ENCODE data around the gene RBBP4. TPM values are rescaled to one million over a fixed set of nuclear protein-coding genes. Genes with fewer than 3 reads are reported as not detected.

The RBBP4 gene
- total RNA-seq, 2 donors from 2014 or later = 122 to 183 TPM

DNA sequence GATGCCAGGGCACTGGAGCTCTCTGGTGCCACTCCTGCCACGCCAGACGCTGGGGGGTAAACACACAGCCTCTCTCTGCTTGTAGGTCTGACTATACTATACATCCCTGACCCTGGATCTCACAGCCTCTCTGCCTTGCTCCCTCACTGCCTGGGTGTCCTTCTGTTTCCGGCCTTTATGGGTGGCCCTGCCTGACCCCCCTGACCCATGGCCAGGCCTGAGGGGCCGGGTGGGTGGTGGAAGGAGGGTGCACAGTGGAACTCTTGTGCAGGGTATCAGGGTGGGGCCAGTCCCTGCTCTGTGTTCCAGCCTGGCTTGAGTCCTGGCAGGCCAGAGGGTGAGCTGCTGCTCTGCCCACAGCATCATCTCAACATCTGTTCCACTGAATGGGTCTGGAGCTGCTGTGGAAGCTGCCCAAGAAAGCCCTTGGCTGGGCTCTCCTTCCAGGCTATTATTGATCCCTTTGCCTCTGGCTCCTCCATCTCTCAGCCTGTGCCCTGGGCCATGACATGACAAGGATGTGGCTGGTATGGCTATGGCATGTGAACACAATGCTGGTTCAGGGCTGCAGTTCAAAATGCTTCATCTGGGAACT lies 68.8 kb downstream of the RBBP4 start:
- Histone ChIP-seq H3K27me3 (replicated peaks; ENCODE audit: insufficient read depth) (no peaks in the 10 kb centered on the region), H3K9me3 (no peaks in the 10 kb centered on the region)
- 91% methylated on average over 4 of the region's 4 CpGs for WGBS

GRCh38 chr1:32724678-32725614 lies 73.9 kb downstream of the RBBP4 start:
- no peaks in the 10 kb centered on the region for H3K9me3 ChIP-seq
- 66% methylated on average over 14 of the region's 14 CpGs for WGBS
- no peaks in the 10 kb centered on the region for H3K36me3 ChIP-seq
- no peaks in the 10 kb centered on the region for H3K4me1 ChIP-seq (replicated peaks)
- H3K27ac ChIP-seq = no peak overlapping the region
- H3K4me3 ChIP-seq = no peak overlapping the region
- H3K27me3 ChIP-seq (replicated peaks; ENCODE audit: insufficient read depth) = no peaks in the 10 kb centered on the region
- intact Hi-C loops (cut with DNase I) = no loop called here
- no peak for DNase-seq (ENCODE audit: low spot score)
- no peak for TF ChIP-seq POLR2AphosphoS5 (IDR thresholded peaks at IDR 0.05)
- TF ChIP-seq POLR2A (IDR thresholded peaks at IDR 0.05) = no peak
- TF ChIP-seq, protein P1, sequence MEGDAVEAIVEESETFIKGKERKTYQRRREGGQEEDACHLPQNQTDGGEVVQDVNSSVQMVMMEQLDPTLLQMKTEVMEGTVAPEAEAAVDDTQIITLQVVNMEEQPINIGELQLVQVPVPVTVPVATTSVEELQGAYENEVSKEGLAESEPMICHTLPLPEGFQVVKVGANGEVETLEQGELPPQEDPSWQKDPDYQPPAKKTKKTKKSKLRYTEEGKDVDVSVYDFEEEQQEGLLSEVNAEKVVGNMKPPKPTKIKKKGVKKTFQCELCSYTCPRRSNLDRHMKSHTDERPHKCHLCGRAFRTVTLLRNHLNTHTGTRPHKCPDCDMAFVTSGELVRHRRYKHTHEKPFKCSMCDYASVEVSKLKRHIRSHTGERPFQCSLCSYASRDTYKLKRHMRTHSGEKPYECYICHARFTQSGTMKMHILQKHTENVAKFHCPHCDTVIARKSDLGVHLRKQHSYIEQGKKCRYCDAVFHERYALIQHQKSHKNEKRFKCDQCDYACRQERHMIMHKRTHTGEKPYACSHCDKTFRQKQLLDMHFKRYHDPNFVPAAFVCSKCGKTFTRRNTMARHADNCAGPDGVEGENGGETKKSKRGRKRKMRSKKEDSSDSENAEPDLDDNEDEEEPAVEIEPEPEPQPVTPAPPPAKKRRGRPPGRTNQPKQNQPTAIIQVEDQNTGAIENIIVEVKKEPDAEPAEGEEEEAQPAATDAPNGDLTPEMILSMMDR (IDR thresholded peaks at IDR 0.05) = no peak

More for the DNA sequence above, 68.8 kb downstream of the RBBP4 start:
- DNase-seq (ENCODE audit: low spot score) = no peak
- Histone ChIP-seq H3K4me3 (no peak overlapping the region), H3K27ac (no peak overlapping the region), H3K36me3 (no peaks in the 10 kb centered on the region), H3K4me1 (replicated peaks) (peaks cover 12% of the 10 kb centered on the region)
- no peak for TF ChIP-seq POLR2AphosphoS5 (IDR thresholded peaks at IDR 0.05)
- no peak for TF ChIP-seq POLR2A (IDR thresholded peaks at IDR 0.05)
- TF ChIP-seq, protein P1 (IDR thresholded peaks at IDR 0.05) = no peak
- intact Hi-C loops (cut with DNase I) = no loop called here

GRCh38 chr1:32725615-32725982 lies 74.6 kb downstream of the RBBP4 start:
- no peak for DNase-seq (ENCODE audit: low spot score)
- H3K27ac ChIP-seq = no peak overlapping the region
- H3K4me1 ChIP-seq (replicated peaks) = no peaks in the 10 kb centered on the region
- intact Hi-C loops (cut with DNase I) = no loop called here
- H3K36me3 ChIP-seq = no peaks in the 10 kb centered on the region
- H3K9me3 ChIP-seq = no peaks in the 10 kb centered on the region
- H3K27me3 ChIP-seq (replicated peaks; ENCODE audit: insufficient read depth) = no peaks in the 10 kb centered on the region
- no peak for TF ChIP-seq POLR2AphosphoS5 (IDR thresholded peaks at IDR 0.05)
- TF ChIP-seq POLR2A (IDR thresholded peaks at IDR 0.05) = no peak
- TF ChIP-seq, protein P1 (IDR thresholded peaks at IDR 0.05) = no peak
- H3K4me3 ChIP-seq = no peak overlapping the region
- 90% methylated on average over 3 of the region's 3 CpGs for WGBS

- H3K9me3 ChIP-seq = no peaks in the 10 kb centered on the region
- intact Hi-C loops (cut with DNase I) = no loop called here
- no peak overlapping the region for H3K4me3 ChIP-seq
- DNase-seq (ENCODE audit: low spot score) = no peak
- TF ChIP-seq, protein P1 (IDR thresholded peaks at IDR 0.05) = no peak
- no peak for TF ChIP-seq POLR2AphosphoS5 (IDR thresholded peaks at IDR 0.05)
- TF ChIP-seq POLR2A (IDR thresholded peaks at IDR 0.05) = no peak
- H3K36me3 ChIP-seq = no peaks in the 10 kb centered on the region
- H3K27ac ChIP-seq = no peak overlapping the region
- 90% methylated on average over 1 of the region's 1 CpG for WGBS
- H3K4me1 ChIP-seq (replicated peaks) = no peaks in the 10 kb centered on the region
- no peaks in the 10 kb centered on the region for H3K27me3 ChIP-seq (replicated peaks; ENCODE audit: insufficient read depth)
These were observed 76.9 kb downstream of the RBBP4 start for GRCh38 chr1:32727876-32728275.
